NCI-H146 treated with DMSO at 0.1 percent for 48 hours (cell line): ENCODE data around the gene CARD9.

Experiments used
- DNase-seq: peaks from one replicate; lab custom pipeline; 2025; ENCODE audit not compliant: unreplicated experiment; lab: John Stamatoyannopoulos, UW

Gene CARD9

GRCh38 chr9:136349546-136349945, 23.9 kb downstream of the CARD9 start:
- DNase-seq = no peak

- DNase-seq = no peak
Measured at GRCh38 chr9:136348691-136349090, 24.8 kb downstream of the CARD9 start.

GRCh38 chr9:136347472-136348256, 25.8 kb downstream of the CARD9 start:
- DNase-seq = no peak

- no peak for DNase-seq
Measured at GRCh38 chr9:136346927-136347465, 26.5 kb downstream of the CARD9 start.

GRCh38 chr9:136346157-136346481, 27.4 kb downstream of the CARD9 start:
- DNase-seq = no peak

- no peak for DNase-seq
Measured at GRCh38 chr9:136345281-136346156, 27.9 kb downstream of the CARD9 start.

GRCh38 chr9:136344544-136345280, 28.8 kb downstream of the CARD9 start:
- DNase-seq = no peak

GRCh38 chr9:136343884-136344269, 29.6 kb downstream of the CARD9 start:
- DNase-seq = no peak

- DNase-seq = no peak
Measured at GRCh38 chr9:136343121-136343883, 30.2 kb downstream of the CARD9 start.

GRCh38 chr9:136342181-136343120, 31.0 kb downstream of the CARD9 start:
- DNase-seq = no peak

GRCh38 chr9:136341769-136342168, 31.7 kb downstream of the CARD9 start:
- DNase-seq = no peak

GRCh38 chr9:136341042-136341655, 32.3 kb downstream of the CARD9 start:
- no peak for DNase-seq

GRCh38 chr9:136340356-136341041, 33.0 kb downstream of the CARD9 start:
- no peak for DNase-seq

GRCh38 chr9:136339958-136340310, 33.5 kb downstream of the CARD9 start:
- no peak for DNase-seq

GRCh38 chr9:136339173-136339957, 34.1 kb downstream of the CARD9 start:
- DNase-seq = no peak

- DNase-seq = no peak
Measured at GRCh38 chr9:136338511-136338910, 35.0 kb downstream of the CARD9 start.

GRCh38 chr9:136337416-136338395, 35.8 kb downstream of the CARD9 start:
- DNase-seq = no peak
